IMR-90 (cell line): Measurements from ENCODE around the gene ASGR2. TPM values are rescaled to one million over a fixed set of nuclear protein-coding genes. Genes with fewer than 3 reads are reported as not detected.

Experiments used
- ATAC-seq: fragments of 200-7000 bp; cut with Tn5 transposase; 2 replicates; pipeline ENCODE4 v1.9.1; 2020; ENCODE audit warnings: low read depth, mild to moderate bottlenecking, moderate library complexity
- BruUV-seq: library from RNA; stranded (reverse); fragments of 400-500 nt; replicated peaks from 2 replicates; lab custom pipeline; 2021; lab: Mats Ljungman, UMichigan
- CTCF ChIA-PET: fragments of 300-600 bp; formaldehyde crosslinking; extraction: SDS; loops from one replicate; lab custom pipeline; 2021; ENCODE audit warnings: antibody characterized with exemption; lab: Yijun Ruan, JAX
- POLR2A ChIA-PET: fragments of 300-600 bp; sonication (Branson Sonifier 250); formaldehyde crosslinking; loops from one replicate; lab custom pipeline; 2022; ENCODE audit warnings: antibody characterized with exemption; ENCODE audit not compliant: unreplicated experiment; lab: Charles Lee
- DNase-seq: peaks from one replicate; pipeline ENCODE4 v3.0.0; 2013
- H2AFZ ChIP-seq: replicated peaks from 2 replicates; pipeline ENCODE3; 2013; ENCODE audit warnings: low read length, mild to moderate bottlenecking; ENCODE audit not compliant: poor library complexity
- H2AK5ac ChIP-seq: 2 replicates; pipeline ENCODE4 v1.6.1; 2013; ENCODE audit warnings: low read depth, low read length, inconsistent platforms
- H2AK9ac ChIP-seq: replicated peaks from 2 replicates; pipeline ENCODE3; 2013; ENCODE audit warnings: mild to moderate bottlenecking, low read depth, low read length, moderate library complexity; ENCODE audit not compliant: poor library complexity
- H2BK120ac ChIP-seq: 2 replicates; pipeline ENCODE4 v1.6.1; 2013; ENCODE audit warnings: low read depth, low read length, inconsistent platforms
- H2BK15ac ChIP-seq: 3 replicates; pipeline ENCODE4 v1.6.1; 2013; ENCODE audit warnings: low read depth, low read length, inconsistent platforms
- H2BK20ac ChIP-seq: 2 replicates; pipeline ENCODE4 v1.6.1; 2013; ENCODE audit warnings: low read depth, mild to moderate bottlenecking, inconsistent platforms, low read length, moderate library complexity
- H2BK5ac ChIP-seq: 2 replicates; pipeline ENCODE4 v1.6.1; 2013; ENCODE audit warnings: mild to moderate bottlenecking, low read depth, low read length, inconsistent platforms; ENCODE audit not compliant: poor library complexity, severe bottlenecking
- H3K14ac ChIP-seq: replicated peaks from 2 replicates; pipeline ENCODE4 v1.6.1; 2013; ENCODE audit warnings: low read depth, low read length, inconsistent platforms
- H3K18ac ChIP-seq: 2 replicates; pipeline ENCODE4 v1.6.1; 2013; ENCODE audit warnings: low read depth, low read length, control low read depth
- H3K23ac ChIP-seq: 2 replicates; pipeline ENCODE4 v1.6.1; 2013; ENCODE audit warnings: low read depth, low read length, inconsistent platforms
- H3K27ac ChIP-seq: 2 replicates; pipeline ENCODE4 v1.5.1; 2013; ENCODE audit warnings: mild to moderate bottlenecking, control low read depth, low read length; ENCODE audit not compliant: insufficient read depth
- H3K27me3 ChIP-seq: 2 replicates; pipeline ENCODE4 v1.6.1; 2013; ENCODE audit warnings: low read length; ENCODE audit not compliant: control insufficient read depth, insufficient read depth
- H3K36me3 ChIP-seq: 2 replicates; pipeline ENCODE4 v1.6.1; 2013; ENCODE audit warnings: low read length, mixed read lengths; ENCODE audit not compliant: control insufficient read depth, insufficient read depth
- H3K4ac ChIP-seq: 2 replicates; pipeline ENCODE4 v1.6.1; 2013; ENCODE audit warnings: low read depth, low read length, inconsistent platforms
- H3K4me1 ChIP-seq: 2 replicates; pipeline ENCODE4 v1.6.1; 2013; ENCODE audit warnings: low read length, mixed read lengths; ENCODE audit not compliant: control insufficient read depth, insufficient read depth
- H3K4me2 ChIP-seq: 2 replicates; pipeline ENCODE4 v1.6.1; 2013; ENCODE audit warnings: low read depth, mild to moderate bottlenecking, control low read depth, low read length, moderate library complexity
- H3K4me3 ChIP-seq: 2 replicates; pipeline ENCODE4 v1.5.1; 2013; ENCODE audit warnings: low read depth, mild to moderate bottlenecking, control low read depth, low read length, moderate library complexity; ENCODE audit not compliant: insufficient read depth
- H3K56ac ChIP-seq: 2 replicates; pipeline ENCODE4 v1.6.1; 2013; ENCODE audit warnings: low read length, inconsistent platforms; ENCODE audit not compliant: insufficient read depth; ENCODE audit errors: extremely low read depth
- H3K79me1 ChIP-seq, 2 experiments: 2 replicates each; pipeline ENCODE4 v1.6.1; 2013; ENCODE audit warnings: low read length in 2 of 2, inconsistent platforms in 1 of 2, low read depth in 1 of 2
- H3K9ac ChIP-seq: 2 replicates; pipeline ENCODE4 v1.6.1; 2013; ENCODE audit warnings: low read depth, low read length, control low read depth
- H3K9me1 ChIP-seq: 2 replicates; pipeline ENCODE4 v1.6.1; 2013; ENCODE audit warnings: low read length, inconsistent platforms; ENCODE audit not compliant: insufficient read depth
- H3K9me3 ChIP-seq: 2 replicates; pipeline ENCODE4 v1.6.1; 2013; ENCODE audit warnings: low read length; ENCODE audit not compliant: control insufficient read depth, insufficient read depth
- H4K20me1 ChIP-seq: 2 replicates; pipeline ENCODE4 v1.6.1; 2013; ENCODE audit warnings: low read length, inconsistent platforms; ENCODE audit not compliant: insufficient read depth
- H4K5ac ChIP-seq: 2 replicates; pipeline ENCODE4 v1.6.1; 2013; ENCODE audit warnings: mild to moderate bottlenecking, low read depth, low read length, control low read depth
- H4K8ac ChIP-seq, 2 experiments: 2 replicates each; pipeline ENCODE4 v1.6.1; 2013; ENCODE audit warnings: low read depth in 2 of 2, low read length in 2 of 2, control low read depth in 1 of 2, inconsistent platforms in 1 of 2
- H4K91ac ChIP-seq: 2 replicates; pipeline ENCODE4 v1.6.1; 2013; ENCODE audit warnings: low read depth, low read length, inconsistent platforms; ENCODE audit not compliant: insufficient read depth
- BHLHE40 ChIP-seq: fragments of 150-350 bp; IDR thresholded peaks from 2 replicates; pipeline ENCODE4 v1.6.1; 2016; ENCODE audit warnings: mild to moderate bottlenecking, low read depth, low read length
- MAFK ChIP-seq: IDR thresholded peaks from 2 replicates; pipeline ENCODE4 v1.6.1; 2012; ENCODE audit warnings: low read depth, low read length, improper control_type of control experiment
- USF2 ChIP-seq: fragments of 150-350 bp; IDR thresholded peaks from 2 replicates; pipeline ENCODE4 v1.6.1; 2017; ENCODE audit warnings: mild to moderate bottlenecking, antibody characterized with exemption, low read length, low read depth
- WGBS, 2 experiments: methylation state at CpG; one replicate each; pipeline versions ENCODE4 v1.1.5 to v1.1.7; 2013; ENCODE audit warnings: missing lambda C conversion rate in 2 of 2; ENCODE audit not compliant: insufficient read length in 1 of 2; ENCODE audit errors: extremely low coverage in 2 of 2; 5-methylcytosine and 5-hydroxymethylcytosine counted together
- dilution Hi-C: fragments of 300-500 bp; cut with HindIII; formaldehyde crosslinking; loops from one replicate; pipeline ENCODE4 v1.14.3; 2018; ENCODE audit warnings: low sequenced_read_pairs; ENCODE audit not compliant: unreplicated experiment
- in situ Hi-C: fragments of 300-500 bp; cut with MboI; formaldehyde crosslinking; loops from 3 replicates; pipeline ENCODE4 v1.14.3; 2019; ENCODE audit warnings: low sequenced_read_pairs, inconsistent platforms, mixed read lengths
- intact Hi-C: fragments of 100-400 bp; cut with micrococcal nuclease; formaldehyde crosslinking; loops from 2 replicates; pipeline ENCODE4 v1.10.0; 2022
- polyA plus RNA-seq, 3 experiments: library from polyadenylated mRNA; depleted of rRNA; stranded (reverse); fragments of >200 nt; gene quantifications; 2 replicates each; pipeline ENCODE4 v1.2.3, GENCODE V29; 2012; ENCODE audit warnings: low replicate concordance in 1 of 3
- total RNA-seq: library from RNA; depleted of rRNA; stranded (reverse); fragments of >200 nt; gene quantifications from 2 replicates; pipeline ENCODE4 v1.2.3, GENCODE V29; 2012

The ASGR2 gene
- total and polyA plus RNA-seq, 2 of the 4 experiments (the other 2 are of a cell fraction) = not detected

- no peak for ATAC-seq
- no peak for TF ChIP-seq USF2
- no peak for TF ChIP-seq MAFK
- no peak for TF ChIP-seq BHLHE40
- Histone ChIP-seq H3K18ac (no peak overlapping the region), H3K36me3 (no peaks in the 10 kb centered on the region), H4K20me1 (no peaks in the 10 kb centered on the region), H3K4me2 (no peak overlapping the region), H2BK5ac (no peak overlapping the region), H3K27me3 (peaks cover 49% of the 10 kb centered on the region), H2BK120ac (no peak overlapping the region), H3K9me3 (no peaks in the 10 kb centered on the region), H2AK9ac (no peak overlapping the region), H2BK15ac (no peak overlapping the region), H3K4me3 (no peak overlapping the region), H4K91ac (no peak overlapping the region), H3K4ac (no peak overlapping the region), H3K14ac (no peak overlapping the region), H3K9ac (no peak overlapping the region), H3K79me1 (no peaks in the 10 kb centered on the region), H4K8ac (no peak overlapping the region), H2AK5ac (no peak overlapping the region), H3K4me1 (no peaks in the 10 kb centered on the region), H4K5ac (no peak overlapping the region), H2BK20ac (no peak overlapping the region), H3K23ac (no peak overlapping the region), H3K9me1 (no peaks in the 10 kb centered on the region), H2AFZ (no peak overlapping the region), H3K56ac (no peak overlapping the region), H3K27ac (no peak overlapping the region)
- ChIA-PET CTCF (interaction anchor here (0.6 to 3.2 kb wide), 6 partner anchors 12 to 92 kb away, joined by 3 to 21 read pairs (median 6); no protein-coding TSS in a partner anchor), POLR2A (no interaction called here)
- in situ Hi-C loops (loop anchor here (5.0 to 25.0 kb wide), 2 partner anchors 85 to 225 kb away; no protein-coding TSS in a partner anchor), intact Hi-C loops (loop anchor here (2.0 kb wide), 1 partner anchor 39 kb away; no protein-coding TSS in a partner anchor), dilution Hi-C loops (no loop called here)
- no peak for DNase-seq
- 0% methylated on average over 1 of the region's 13 CpGs; no CpG with 5 or more reads in 1 of the 2 experiments for WGBS, 2 experiments
- no TSS peak for BruUV-seq
Measured at GRCh38 chr17:7137171-7137943, 22.7 kb upstream of the ASGR2 start.
